Measurements from ENCODE around the gene GET4. TPM values are rescaled to one million over a fixed set of nuclear protein-coding genes. Genes with fewer than 3 reads are reported as not detected.

GET4 gene
- polyA plus RNA-seq, 1 donor (not counting 4 experiments of a cell fraction or from before 2014, with no cell fraction given) = 21.1 TPM

- Histone ChIP-seq H3K9me1 (ENCODE audit: control insufficient read depth, extremely low read depth, insufficient read depth, low read length) (no peaks in the 10 kb centered on the region), H3K4me1 (ENCODE audit: control insufficient read depth, extremely low read depth, insufficient read depth, low read length) (peaks cover 71% of the 10 kb centered on the region), H3K9ac (ENCODE audit: control insufficient read depth, extremely low read depth, insufficient read depth, low read length) (peak overlapping the region; percentile 97), H3K4me3 (ENCODE audit: control insufficient read depth in 2 of 3, extremely low read depth in 1 of 3, insufficient read depth in 2 of 3, low read depth in 1 of 3, low read length in 3 of 3) (peak overlapping the region in 1 of 3 experiments; percentile 7), H3K4me2 (ENCODE audit: control insufficient read depth, extremely low read depth, insufficient read depth, low read depth, low read length) (peak overlapping the region; percentile 81), H4K20me1 (ENCODE audit: control insufficient read depth, extremely low read depth, insufficient read depth, low read length) (no peaks in the 10 kb centered on the region), H3K27me3 (ENCODE audit: control insufficient read depth, extremely low read depth, insufficient read depth, low read length) (no peaks in the 10 kb centered on the region), H2AFZ (ENCODE audit: control insufficient read depth, low read length) (no peak overlapping the region), H3K27ac (ENCODE audit: control insufficient read depth, insufficient read depth, low read length) (peak overlapping the region; percentile 100), H3K9me3 (ENCODE audit: control insufficient read depth, low read depth, low read length) (no peaks in the 10 kb centered on the region), H3K36me3 (ENCODE audit: control insufficient read depth in 2 of 2, extremely low read depth in 1 of 2, insufficient read depth in 2 of 2, low read length in 2 of 2) (peaks cover 3 to 15% of the 10 kb centered on the region in 2 experiments), H3K79me2 (ENCODE audit: control insufficient read depth, insufficient read depth, low read length) (peaks cover 54% of the 10 kb centered on the region)
- dilution Hi-C loops (cut with MboI; ENCODE audit: extremely low pct_ligation_motif_present, low sequenced_read_pairs) = no loop called here
- TF ChIP-seq EZH2 (IDR thresholded peaks at IDR 0.05; ENCODE audit: low read length) = no peak
- no peak for TF ChIP-seq CTCF (optimal IDR thresholded peaks at IDR 0.05 in 1 of 3, IDR thresholded peaks at IDR 0.05 in 1 of 3, conservative IDR thresholded peaks at IDR 0.05 in 1 of 3; ENCODE audit: extremely low read depth in 1 of 3, insufficient read depth in 2 of 3, low read length in 3 of 3)
- no peak for FAIRE-seq
- no peak for DNase-seq (ENCODE audit: low read depth, low spot score)
These were observed 42.6 kb upstream of the GET4 start for GRCh38 chr7:833601-834258.

GRCh38 chr7:834277-834676 lies 42.1 kb upstream of the GET4 start:
- Histone ChIP-seq H4K20me1 (ENCODE audit: control insufficient read depth, extremely low read depth, insufficient read depth, low read length) (no peaks in the 10 kb centered on the region), H3K4me3 (ENCODE audit: control insufficient read depth in 2 of 3, extremely low read depth in 1 of 3, insufficient read depth in 2 of 3, low read depth in 1 of 3, low read length in 3 of 3) (no peak overlapping the region), H3K4me1 (ENCODE audit: control insufficient read depth, extremely low read depth, insufficient read depth, low read length) (peaks cover 71% of the 10 kb centered on the region), H3K27me3 (ENCODE audit: control insufficient read depth, extremely low read depth, insufficient read depth, low read length) (no peaks in the 10 kb centered on the region), H3K9ac (ENCODE audit: control insufficient read depth, extremely low read depth, insufficient read depth, low read length) (peak overlapping the region; percentile 97), H3K79me2 (ENCODE audit: control insufficient read depth, insufficient read depth, low read length) (peaks cover 54% of the 10 kb centered on the region), H3K9me3 (ENCODE audit: control insufficient read depth, low read depth, low read length) (no peaks in the 10 kb centered on the region), H3K27ac (ENCODE audit: control insufficient read depth, insufficient read depth, low read length) (peak overlapping the region; percentile 100), H3K9me1 (ENCODE audit: control insufficient read depth, extremely low read depth, insufficient read depth, low read length) (no peaks in the 10 kb centered on the region), H3K36me3 (ENCODE audit: control insufficient read depth in 2 of 2, extremely low read depth in 1 of 2, insufficient read depth in 2 of 2, low read length in 2 of 2) (peaks cover 8 to 14% of the 10 kb centered on the region in 2 experiments), H3K4me2 (ENCODE audit: control insufficient read depth, extremely low read depth, insufficient read depth, low read depth, low read length) (no peak overlapping the region), H2AFZ (ENCODE audit: control insufficient read depth, low read length) (no peak overlapping the region)
- TF ChIP-seq CTCF (optimal IDR thresholded peaks at IDR 0.05 in 1 of 3, IDR thresholded peaks at IDR 0.05 in 1 of 3, conservative IDR thresholded peaks at IDR 0.05 in 1 of 3; ENCODE audit: extremely low read depth in 1 of 3, insufficient read depth in 2 of 3, low read length in 3 of 3) = no peak
- no peak for TF ChIP-seq EZH2 (IDR thresholded peaks at IDR 0.05; ENCODE audit: low read length)
- DNase-seq (ENCODE audit: low read depth, low spot score) (no peak), FAIRE-seq (no peak)
- dilution Hi-C loops (cut with MboI; ENCODE audit: extremely low pct_ligation_motif_present, low sequenced_read_pairs) = no loop called here
